GM19043 (cell line): ENCODE data around the gene CYP1A2.
A peak's percentile ranks its signal among the peaks of the same experiment; 100 is the strongest.
"Not testable (repeated sequence)": the region's sequence is repeated elsewhere in the genome, so short reads cannot be mapped to it uniquely, and the experiment has no call there.

Source experiments
- ATAC-seq: cut with Tn5 transposase; IDR thresholded peaks from one replicate; pipeline ENCODE4 v1.9.1; 2021; ENCODE audit warnings: low read depth; ENCODE audit not compliant: unreplicated experiment

The CYP1A2 gene

DNA sequence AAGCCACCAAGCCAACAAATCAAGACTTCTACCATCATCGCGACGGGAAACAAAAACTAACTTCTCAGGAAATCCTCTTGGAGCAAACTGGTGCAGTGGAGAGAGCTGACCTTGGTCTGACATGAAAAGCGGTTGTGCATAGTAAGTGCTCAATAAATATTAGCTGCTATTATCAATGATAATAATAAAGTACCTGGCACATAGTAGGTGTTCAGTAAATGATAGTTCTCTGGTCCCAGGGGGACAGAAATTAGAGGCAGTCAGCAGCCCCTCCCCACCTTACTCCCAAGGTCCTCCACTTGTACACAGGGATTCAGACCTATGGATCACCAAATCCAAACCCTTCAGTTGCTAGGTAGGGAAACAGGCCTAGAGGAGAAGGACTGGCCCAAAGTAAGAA is 27.2 kb downstream of the CYP1A2 start:
- ATAC-seq, result no peak

- no peak for ATAC-seq
These were observed 28.4 kb downstream of the CYP1A2 start for GRCh38 chr15:74776821-74777768.

DNA sequence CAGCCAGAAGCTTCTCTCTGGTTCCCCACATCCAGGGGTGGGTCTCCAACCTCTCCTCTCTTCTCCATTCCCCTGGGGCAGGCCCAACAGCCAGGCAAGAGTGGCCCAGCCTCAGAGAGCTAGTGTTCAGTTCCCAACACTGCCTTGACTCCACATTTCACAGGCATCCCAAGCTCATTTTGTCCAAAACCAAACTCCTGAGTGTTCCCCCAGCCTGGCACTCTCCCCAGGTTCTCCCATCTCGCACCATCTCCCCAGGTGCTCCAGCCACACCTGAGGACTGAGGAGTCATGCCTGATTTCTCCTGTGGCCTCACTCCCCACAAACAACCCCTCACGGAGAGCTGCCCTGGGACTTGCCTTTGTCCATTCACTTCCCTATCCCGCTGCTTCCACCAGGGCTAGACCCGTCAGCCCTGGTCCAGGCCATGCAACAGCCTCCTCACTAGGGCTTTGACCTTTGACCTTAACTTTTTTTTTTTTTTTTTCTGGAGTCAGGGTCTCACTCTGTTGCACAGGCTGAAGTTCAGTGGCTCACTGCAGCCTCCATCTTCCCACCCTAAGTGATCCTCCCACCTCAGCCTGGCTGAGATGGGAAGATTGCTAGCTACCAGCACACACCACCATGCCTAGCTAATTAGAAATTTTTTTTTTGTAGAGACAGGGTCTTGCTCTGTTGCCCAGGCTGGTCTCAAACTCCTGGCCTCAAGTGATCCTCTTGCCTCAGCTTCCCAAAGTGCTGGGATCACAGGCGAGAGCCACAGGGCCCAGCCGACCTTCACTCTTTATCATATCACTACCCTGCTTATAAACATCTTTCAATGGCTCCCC is 29.3 kb downstream of the CYP1A2 start:
- no peak for ATAC-seq

DNA sequence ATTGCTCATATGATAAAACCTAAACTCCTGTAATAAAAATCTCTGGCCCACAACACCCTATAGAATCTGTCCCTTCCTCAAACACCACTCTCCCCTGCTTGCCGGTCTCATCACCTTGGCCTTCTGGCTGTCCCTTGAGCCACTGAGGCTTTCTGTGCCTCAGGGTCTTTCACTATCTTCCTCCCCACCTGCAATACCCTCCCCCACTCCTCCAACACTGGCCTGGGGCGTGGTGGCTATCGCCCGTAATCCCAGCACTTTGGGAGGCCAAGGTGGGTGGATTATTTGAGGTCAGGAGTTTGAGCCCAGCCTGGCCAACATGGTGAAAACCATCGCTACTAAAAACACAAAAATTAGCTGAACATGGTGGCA is 29.9 kb downstream of the CYP1A2 start:
- no peak for ATAC-seq

- no peak for ATAC-seq
These were observed 30.6 kb downstream of the CYP1A2 start for GRCh38 chr15:74779162-74779648.

GRCh38 chr15:74780523-74781430 is 32.1 kb downstream of the CYP1A2 start:
- ATAC-seq, result no peak

DNA sequence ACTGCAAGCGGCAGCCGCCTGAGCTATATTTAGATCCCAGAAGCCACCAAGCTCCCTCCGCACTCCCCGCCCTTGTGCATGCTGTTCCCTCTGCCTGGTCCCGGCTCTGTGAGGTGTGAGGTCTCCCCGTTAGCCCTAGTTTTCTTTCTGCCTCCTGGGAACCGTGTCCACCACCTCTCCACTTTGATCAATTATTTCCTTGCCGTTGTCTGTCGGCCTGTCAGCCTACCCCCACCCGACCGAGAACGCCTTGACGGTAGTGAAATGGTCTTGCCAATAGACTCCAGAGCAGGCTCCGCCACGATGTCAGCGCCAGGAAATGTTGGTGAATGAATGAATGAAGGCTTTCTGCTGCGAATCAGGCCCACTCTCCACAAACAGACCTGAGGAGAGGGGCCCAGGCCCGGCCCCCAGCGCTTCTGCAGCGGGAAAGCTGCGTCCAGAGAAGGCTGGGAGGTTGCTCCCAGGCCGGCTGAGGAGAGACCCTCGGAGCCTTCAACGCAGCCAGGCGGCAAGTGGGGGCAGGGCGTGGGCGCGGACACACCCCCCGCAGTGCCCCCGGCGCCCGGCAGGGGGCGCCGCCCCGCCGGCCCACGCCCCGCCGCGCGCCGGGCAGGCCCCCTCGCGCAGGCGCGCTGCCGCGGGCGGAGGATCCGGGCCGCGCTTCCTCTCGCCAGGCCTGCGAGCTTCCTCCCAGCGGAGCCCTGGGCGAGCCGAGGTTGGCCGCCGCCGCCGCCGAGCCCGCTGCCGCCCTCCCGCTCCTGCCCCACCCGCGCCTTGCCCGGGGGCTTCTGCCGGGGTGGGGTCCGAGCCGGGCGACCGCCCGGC is 33.0 kb downstream of the CYP1A2 start, which contains the start of gene CSK:
TSS of gene CSK (plus strand) at position 650 of the 828 bp plus-strand sequence. CDS start 16,218 bp downstream, outside the sequence.
- no peak for ATAC-seq

DNA sequence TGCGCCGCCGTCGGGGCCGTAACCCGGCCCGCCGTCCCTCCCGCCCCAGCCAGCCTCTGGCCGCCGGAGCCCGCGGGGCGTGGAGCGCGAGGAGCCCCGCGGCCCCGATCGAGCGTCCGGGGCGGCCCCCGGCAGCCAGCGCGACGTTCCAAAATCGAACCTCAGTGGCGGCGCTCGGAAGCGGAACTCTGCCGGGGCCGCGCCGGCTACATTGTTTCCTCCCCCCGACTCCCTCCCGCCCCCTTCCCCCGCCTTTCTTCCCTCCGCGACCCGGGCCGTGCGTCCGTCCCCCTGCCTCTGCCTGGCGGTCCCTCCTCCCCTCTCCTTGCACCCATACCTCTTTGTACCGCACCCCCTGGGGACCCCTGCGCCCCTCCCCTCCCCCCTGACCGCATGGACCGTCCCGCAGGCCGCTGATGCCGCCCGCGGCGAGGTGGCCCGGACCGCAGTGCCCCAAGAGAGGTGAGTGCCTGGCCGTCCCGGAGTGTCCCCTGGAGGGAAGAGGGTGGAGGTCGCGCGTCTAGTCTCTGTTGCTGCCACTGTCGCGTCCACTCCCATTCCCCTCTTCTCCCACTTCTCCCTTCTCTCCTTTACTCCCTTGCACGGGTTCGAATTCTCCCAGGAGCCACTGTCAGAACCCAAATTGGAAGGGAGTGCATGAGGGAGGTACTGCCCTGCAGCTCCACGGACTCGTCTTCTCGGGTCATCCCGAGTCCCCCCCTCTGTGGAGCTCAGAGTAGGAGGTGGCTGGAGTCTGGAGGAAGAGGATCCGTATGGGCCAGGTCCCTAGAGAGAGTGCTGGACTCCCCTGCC is 33.8 kb downstream of the CYP1A2 start:
- ATAC-seq, result no peak

DNA sequence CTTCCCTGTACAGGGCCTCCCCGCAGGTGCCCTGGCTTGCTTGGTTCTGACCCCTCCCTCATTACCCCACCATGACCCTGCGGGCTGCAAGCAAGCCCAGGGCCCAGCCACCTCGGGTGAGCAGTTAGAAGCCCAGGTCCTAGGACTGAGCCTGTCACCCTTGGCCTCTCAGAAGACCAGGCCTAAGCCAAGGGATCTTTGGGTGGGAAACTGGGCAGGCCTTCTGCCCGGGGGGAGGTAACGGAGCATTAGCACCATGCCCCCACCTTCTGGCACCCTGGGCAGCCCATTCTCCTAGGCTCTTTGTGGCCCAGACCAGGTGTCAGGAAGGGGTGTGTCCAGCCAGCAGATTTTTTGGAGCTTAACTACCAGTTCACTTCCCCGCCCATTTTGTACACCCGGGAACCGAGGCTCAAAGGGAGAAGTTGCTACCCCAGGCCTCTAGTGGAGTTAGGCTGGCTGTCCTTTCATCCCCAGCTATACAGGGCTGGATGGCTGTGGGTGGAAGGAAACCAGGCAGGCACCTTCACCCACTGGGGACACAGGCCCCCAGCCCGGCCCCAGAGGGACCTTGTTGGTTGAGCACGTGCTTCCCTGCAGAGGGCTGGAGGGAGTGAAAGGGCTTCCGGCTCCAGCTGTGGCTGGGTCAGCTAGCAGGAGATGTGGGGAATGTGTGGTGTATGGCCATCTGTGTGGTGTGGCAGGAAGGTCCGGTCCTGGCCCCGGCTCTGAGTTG is 34.6 kb downstream of the CYP1A2 start:
- no peak for ATAC-seq

DNA sequence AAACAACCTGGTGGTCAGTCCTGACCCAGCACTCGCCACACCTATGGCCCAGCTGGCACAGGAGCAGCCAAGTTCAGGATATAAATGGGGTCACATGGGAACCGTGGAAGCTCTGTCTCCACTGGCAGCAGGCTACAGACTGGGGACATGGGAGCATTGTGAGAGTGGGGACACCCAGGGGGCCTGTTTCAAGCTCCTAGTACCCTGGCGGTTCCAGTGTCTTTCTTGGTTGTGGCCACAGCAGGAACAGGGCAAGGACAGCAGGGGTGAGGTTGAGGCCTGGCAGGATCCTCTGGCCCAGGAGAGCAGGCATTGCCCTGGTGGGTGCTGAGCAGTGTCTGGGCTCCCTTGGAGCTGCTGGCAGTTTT is 35.1 kb downstream of the CYP1A2 start:
- no peak for ATAC-seq

DNA sequence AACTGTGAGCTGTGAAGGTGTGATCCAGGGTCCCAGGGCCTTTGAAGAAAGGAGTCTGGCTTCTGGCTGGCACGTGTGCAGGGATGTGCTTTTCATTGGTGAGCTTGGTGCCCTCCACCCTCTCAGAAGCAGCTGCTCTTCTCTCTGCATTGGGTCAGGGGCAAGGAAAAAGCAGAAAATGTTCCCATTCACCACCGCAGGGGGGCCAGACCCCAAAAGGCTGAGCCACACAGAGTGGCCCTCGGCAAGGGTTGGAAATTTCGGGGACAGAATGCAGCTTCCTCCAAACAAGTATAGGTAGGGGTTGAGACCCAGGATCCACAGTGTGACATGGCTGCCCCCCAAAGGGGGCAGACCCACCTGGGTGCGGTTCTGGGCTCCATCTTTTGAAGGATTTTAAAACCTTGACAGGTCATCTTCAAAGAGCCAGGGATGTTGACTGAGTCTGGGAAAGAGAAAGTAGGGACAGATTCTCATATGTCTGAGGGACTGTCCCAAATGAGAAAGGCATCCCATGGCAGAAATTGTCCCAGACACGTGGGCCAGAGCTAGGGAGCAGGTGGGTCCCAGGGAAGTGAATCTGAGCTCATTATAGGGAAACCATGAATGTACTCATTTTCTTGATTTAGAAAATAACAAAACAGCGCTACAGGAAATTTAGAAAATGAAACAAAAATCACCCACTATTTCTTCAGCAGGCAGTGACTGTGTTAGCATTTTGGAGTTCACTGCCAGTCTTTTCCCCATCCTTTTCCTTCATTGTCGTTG is 36.0 kb downstream of the CYP1A2 start:
- ATAC-seq, result no peak

- no peak for ATAC-seq
These were observed 36.8 kb downstream of the CYP1A2 start for GRCh38 chr15:74785194-74786032.

GRCh38 chr15:74786081-74786480 is 37.4 kb downstream of the CYP1A2 start:
- ATAC-seq, result not testable (repeated sequence)

GRCh38 chr15:74786551-74787165 is 38.0 kb downstream of the CYP1A2 start:
- ATAC-seq, result no peak

DNA sequence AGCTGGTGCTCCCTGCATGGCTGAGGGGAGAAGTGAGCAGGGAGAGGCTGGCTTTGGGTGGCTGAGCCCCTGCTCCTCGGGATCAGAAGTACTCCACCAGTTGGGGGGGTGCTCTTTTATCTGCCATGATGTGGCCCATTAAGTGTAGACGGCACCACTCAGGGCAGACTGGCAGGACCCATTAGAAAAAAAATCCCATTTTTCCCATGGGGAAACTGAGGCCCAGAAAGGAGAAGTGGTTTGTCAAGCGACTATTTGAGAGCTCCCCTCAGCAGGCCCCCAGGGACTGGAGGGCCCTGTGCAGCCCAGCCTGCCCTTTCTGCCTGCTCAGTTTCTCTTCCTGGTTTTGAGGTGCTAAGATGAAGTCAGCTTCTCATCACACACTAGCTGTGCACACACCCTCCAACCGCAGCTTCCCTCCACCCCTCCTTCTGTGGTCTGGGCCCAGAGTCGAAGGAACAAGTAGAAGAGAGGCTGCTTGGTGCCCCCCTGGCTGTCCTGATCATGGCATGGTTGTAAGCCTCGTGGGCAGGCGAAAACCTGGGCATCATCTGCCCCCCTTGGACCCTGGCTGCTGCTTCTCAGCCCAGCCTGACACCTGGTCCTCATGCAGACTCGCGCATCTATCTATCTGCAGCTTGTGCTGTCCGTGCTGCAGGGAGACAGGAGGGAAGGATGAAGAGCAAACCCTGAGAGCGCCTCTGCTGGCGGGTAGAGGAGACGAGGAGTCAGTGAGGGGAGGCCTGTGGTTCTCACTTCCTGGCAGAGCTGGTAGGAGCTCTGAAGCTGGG is 38.8 kb downstream of the CYP1A2 start:
- ATAC-seq, result peak; percentile 35
